GM23248 (cell line): ENCODE results near the gene NNT. TPM values are rescaled to one million over a fixed set of nuclear protein-coding genes. Genes with fewer than 3 reads are reported as not detected.

Experiments
- DNase-seq: peaks from one replicate; pipeline ENCODE4 v3.0.0-alpha.2; 2015
- H2AFZ ChIP-seq: fragments of 200-600 bp; sonication (generic); 2 replicates; pipeline ENCODE4 v1.6.1; 2016; ENCODE audit warnings: antibody characterized with exemption
- H3F3A ChIP-seq: fragments of 200-600 bp; sonication (generic); 2 replicates; pipeline ENCODE4 v1.6.1; 2016; ENCODE audit warnings: mild to moderate bottlenecking, antibody characterized with exemption, mixed run types; ENCODE audit not compliant: insufficient read depth
- H3K27ac ChIP-seq: fragments of 200-600 bp; sonication (generic); 2 replicates; pipeline ENCODE4 v1.5.1; 2016; ENCODE audit warnings: mild to moderate bottlenecking
- H3K27me3 ChIP-seq: fragments of 200-600 bp; sonication (generic); replicated peaks from 2 replicates; pipeline ENCODE4 v1.6.1; 2016; ENCODE audit warnings: mild to moderate bottlenecking; ENCODE audit not compliant: insufficient read depth
- H3K36me3 ChIP-seq: fragments of 200-600 bp; sonication (generic); 2 replicates; pipeline ENCODE4 v1.6.1; 2016; ENCODE audit warnings: low read depth, mild to moderate bottlenecking
- H3K4me1 ChIP-seq: fragments of 200-600 bp; sonication (generic); 2 replicates; pipeline ENCODE4 v1.6.1; 2016; ENCODE audit warnings: mild to moderate bottlenecking; ENCODE audit not compliant: insufficient read depth
- H3K4me2 ChIP-seq: fragments of 200-600 bp; sonication (generic); one replicate; pipeline ENCODE4 v1.6.1; 2016; ENCODE audit warnings: mild to moderate bottlenecking; ENCODE audit not compliant: unreplicated experiment
- H3K4me3 ChIP-seq: fragments of 200-600 bp; sonication (generic); 2 replicates; pipeline ENCODE4 v1.5.1; 2016; ENCODE audit warnings: mild to moderate bottlenecking
- H3K79me2 ChIP-seq: fragments of 200-600 bp; sonication (generic); 2 replicates; pipeline ENCODE4 v1.6.1; 2016; ENCODE audit warnings: mild to moderate bottlenecking; ENCODE audit not compliant: insufficient read depth
- H3K9ac ChIP-seq: fragments of 200-600 bp; sonication (generic); 2 replicates; pipeline ENCODE4 v1.6.1; 2016; ENCODE audit warnings: mild to moderate bottlenecking
- H3K9me2 ChIP-seq: fragments of 200-600 bp; sonication (generic); 2 replicates; pipeline ENCODE4 v1.6.1; 2016; ENCODE audit warnings: mixed run types, mild to moderate bottlenecking, moderate library complexity; ENCODE audit not compliant: insufficient read depth
- H3K9me3 ChIP-seq: fragments of 200-600 bp; sonication (generic); one replicate; pipeline ENCODE4 v1.6.1; 2017; ENCODE audit warnings: low read depth
- H4K20me1 ChIP-seq: fragments of 200-600 bp; sonication (generic); 2 replicates; pipeline ENCODE4 v1.6.0; 2016; ENCODE audit not compliant: insufficient read depth
- EZH2 ChIP-seq: fragments of 200-600 bp; sonication (generic); IDR thresholded peaks from 2 replicates; pipeline ENCODE4 v1.6.1; 2018; ENCODE audit warnings: antibody characterized with exemption, mild to moderate bottlenecking; ENCODE audit not compliant: insufficient read depth, poor library complexity, severe bottlenecking
- EZH2phosphoT487 ChIP-seq: fragments of 200-600 bp; sonication (generic); IDR thresholded peaks from 2 replicates; pipeline ENCODE4 v1.6.1; 2018; ENCODE audit warnings: antibody characterized with exemption, moderate library complexity, mild to moderate bottlenecking, low read depth; ENCODE audit not compliant: insufficient read depth
- WGBS, 2 experiments: methylation state at CpG; one replicate each; pipeline ENCODE4 v1.1.6; 2015 to 2017; ENCODE audit warnings: low lambda C conversion rate in 2 of 2, low coverage in 1 of 2; ENCODE audit errors: missing lambda C conversion rate in 2 of 2; 5-methylcytosine and 5-hydroxymethylcytosine counted together
- in situ Hi-C: fragments of 300-500 bp; cut with MboI; formaldehyde crosslinking; loops from 2 replicates; pipeline ENCODE4 v1.15.0; 2020
- polyA plus RNA-seq: library from polyadenylated mRNA; unstranded; fragments of >200 nt; fragmentation: Nextera tagmentation; extraction: Ambion mirVana; gene quantifications from 2 replicates; pipeline ENCODE4 v1.2.1, GENCODE V29; 2016
- total RNA-seq: library from RNA; depleted of rRNA; stranded (reverse); fragments of >200 nt; shearing (Covaris generic); gene quantifications from 2 replicates; pipeline ENCODE4 v1.2.3, GENCODE V29; 2014

NNT gene
- total and polyA plus RNA-seq, 2 experiments from 2014 or later: 33.9 to 47.2 TPM

DNA sequence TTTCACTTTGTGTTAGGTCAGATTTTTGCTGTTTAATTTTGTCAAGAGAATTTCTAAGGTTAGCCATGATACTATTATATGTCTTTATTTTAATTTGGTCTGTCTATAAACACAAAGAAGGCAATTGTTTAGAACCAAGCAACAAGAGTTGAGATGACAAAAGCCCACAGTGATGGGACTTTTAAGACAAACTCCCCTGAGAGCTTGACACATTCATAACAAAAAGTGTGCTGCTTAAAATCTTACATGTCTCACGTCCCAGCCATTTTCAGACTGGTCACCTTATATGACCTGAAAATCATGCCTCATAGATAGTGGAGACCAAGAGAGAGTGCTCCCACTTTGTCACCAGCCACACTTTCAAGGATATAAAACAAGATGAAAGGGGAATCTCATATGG lies 21.6 kb upstream of the NNT start:
- Histone ChIP-seq H3K27ac (no peak overlapping the region), H3K4me1 (no peaks in the 10 kb centered on the region), H3K4me3 (no peak overlapping the region), H4K20me1 (no peaks in the 10 kb centered on the region), H3F3A (no peaks in the 10 kb centered on the region), H3K79me2 (no peaks in the 10 kb centered on the region), H3K9me2 (no peaks in the 10 kb centered on the region), H3K4me2 (no peak overlapping the region), H3K9me3 (no peaks in the 10 kb centered on the region), H2AFZ (no peak overlapping the region), H3K36me3 (no peaks in the 10 kb centered on the region), H3K9ac (no peak overlapping the region), H3K27me3 (no peaks in the 10 kb centered on the region)
- TF ChIP-seq EZH2phosphoT487 (no peak), EZH2 (no peak)
- WGBS, 2 experiments: 91 to 95% methylated on average over 1 of the region's 1 CpG
- DNase-seq: no peak
- in situ Hi-C loops: no loop called here

- Histone ChIP-seq H4K20me1 (no peaks in the 10 kb centered on the region), H3K79me2 (no peaks in the 10 kb centered on the region), H3K4me2 (no peak overlapping the region), H3K27ac (no peak overlapping the region), H3K36me3 (no peaks in the 10 kb centered on the region), H3F3A (no peaks in the 10 kb centered on the region), H3K4me3 (no peak overlapping the region), H3K4me1 (no peaks in the 10 kb centered on the region), H3K27me3 (no peaks in the 10 kb centered on the region), H2AFZ (no peak overlapping the region), H3K9me3 (no peaks in the 10 kb centered on the region), H3K9ac (no peak overlapping the region), H3K9me2 (no peaks in the 10 kb centered on the region)
- in situ Hi-C loops: no loop called here
- WGBS, 2 experiments: 76 to 78% methylated on average over 4 of the region's 4 CpGs
- TF ChIP-seq EZH2: no peak
- DNase-seq: no peak
These were observed 20.6 kb upstream of the NNT start for GRCh38 chr5:43582082-43583005.

DNA sequence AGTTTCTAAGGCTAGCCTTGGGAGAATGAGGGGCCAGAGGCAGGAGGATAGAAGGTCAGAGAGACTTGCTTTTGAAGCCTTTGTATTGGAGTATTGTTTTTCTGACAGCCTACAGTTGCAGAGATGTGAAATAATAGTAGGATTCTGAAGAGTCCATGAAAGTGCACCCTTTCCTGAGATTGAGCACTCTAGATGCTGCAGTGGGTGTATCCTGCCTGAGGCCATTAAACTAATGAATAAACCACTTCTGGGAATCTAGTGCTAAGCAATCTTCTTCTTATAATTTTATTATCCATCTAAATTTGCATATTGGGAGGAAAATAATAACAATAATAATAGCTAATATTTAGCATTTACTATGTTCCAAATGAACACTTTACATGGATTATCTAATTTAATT lies 19.3 kb upstream of the NNT start:
- in situ Hi-C loops: no loop called here

GRCh38 chr5:43584166-43584699 lies 18.7 kb upstream of the NNT start:
- no peak for DNase-seq
- Histone ChIP-seq H3K9ac (no peak overlapping the region), H3K27me3 (no peaks in the 10 kb centered on the region), H3K4me3 (no peak overlapping the region), H3F3A (no peaks in the 10 kb centered on the region), H4K20me1 (no peaks in the 10 kb centered on the region), H3K79me2 (no peaks in the 10 kb centered on the region), H3K4me1 (no peaks in the 10 kb centered on the region), H3K36me3 (no peaks in the 10 kb centered on the region), H3K27ac (no peak overlapping the region), H2AFZ (no peak overlapping the region), H3K9me3 (no peaks in the 10 kb centered on the region), H3K9me2 (no peaks in the 10 kb centered on the region), H3K4me2 (no peak overlapping the region)
- no peak for TF ChIP-seq EZH2phosphoT487
- TF ChIP-seq EZH2: no peak
- 41 to 59% methylated on average over 1 of the region's 1 CpG for WGBS, 2 experiments
- in situ Hi-C loops: no loop called here

More for the DNA sequence above, 19.3 kb upstream of the NNT start:
- no peak for DNase-seq
- no peaks in the 10 kb centered on the region for H3K4me1 ChIP-seq
- H4K20me1 ChIP-seq: no peaks in the 10 kb centered on the region
- H3K9me3 ChIP-seq: no peaks in the 10 kb centered on the region
- no peaks in the 10 kb centered on the region for H3K27me3 ChIP-seq
- no peaks in the 10 kb centered on the region for H3K36me3 ChIP-seq
- no peak overlapping the region for H3K9ac ChIP-seq
- TF ChIP-seq EZH2phosphoT487 (no peak), EZH2 (no peak)
- no peaks in the 10 kb centered on the region for H3K79me2 ChIP-seq
- no peaks in the 10 kb centered on the region for H3F3A ChIP-seq
- H3K4me2 ChIP-seq: no peak overlapping the region
- H3K4me3 ChIP-seq: no peak overlapping the region
- H2AFZ ChIP-seq: no peak overlapping the region
- H3K27ac ChIP-seq: no peak overlapping the region
- H3K9me2 ChIP-seq: no peaks in the 10 kb centered on the region
